H1 (cell line): ENCODE data around the gene ADAM23. TPM values are rescaled to one million over a fixed set of nuclear protein-coding genes. Genes with fewer than 3 reads are reported as not detected.

Experiments used
- CHD1 ChIP-seq: IDR thresholded peaks from 2 replicates; pipeline ENCODE4 v1.6.1; 2012; ENCODE audit warnings: low read depth, low read length, improper control_type of control experiment
- POLR2AphosphoS5 ChIP-seq: IDR thresholded peaks from 2 replicates; pipeline ENCODE4 v1.6.1; 2011; ENCODE audit warnings: low read depth, low read length
- YY1 ChIP-seq: IDR thresholded peaks from 2 replicates; pipeline ENCODE4 v1.6.1; 2011; ENCODE audit warnings: low read depth, mild to moderate bottlenecking, low read length
- polyA plus RNA-seq, 7 experiments: library from polyadenylated mRNA; depleted of rRNA in 3 of 7; stranded (reverse) in 5 of 7; unstranded in 2 of 7; fragments of >200 nt in 5 of 7; fragments of 200-250 nt in 2 of 7; gene quantifications; 1 replicate in 5 of 7; 2 replicates in 1 of 7; 4 replicates in 1 of 7; pipeline versions ENCODE4 v1.2.1 to v1.2.3, GENCODE V29; 2011 to 2013; ENCODE audit warnings: missing spikeins in 2 of 7, mixed read lengths in 2 of 7
- total RNA-seq: library from RNA; stranded (reverse); fragmentation: NEBNext Ultra II Directional; extraction: Animal tissue kit (Norgen Biotek cat#: 25700); gene quantifications from 2 replicates; pipeline ENCODE4 v1.2.1, GENCODE V29; 2021

The ADAM23 gene
- total and polyA plus RNA-seq, 2 of the 8 experiments (the other 6 are each of a cell fraction or from before 2014, with no cell fraction given), result 9.9 to 20.8 TPM

DNA sequence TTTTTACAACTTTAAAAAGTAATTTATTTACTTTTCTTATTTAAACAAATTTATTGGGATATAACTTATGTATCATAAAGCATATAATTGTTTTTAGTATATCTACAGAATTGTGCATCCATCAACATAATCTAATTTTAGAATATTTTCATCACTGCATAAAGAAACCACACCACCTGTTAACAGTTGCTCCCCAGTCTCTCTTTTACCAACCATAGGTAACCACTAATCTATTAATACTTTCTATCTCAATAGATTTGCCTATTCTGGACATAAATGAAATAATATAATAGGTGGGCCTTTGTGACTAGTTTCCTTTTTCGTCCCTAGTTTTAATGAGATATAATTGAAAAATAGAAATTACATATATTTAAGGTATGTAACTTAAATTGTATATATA, 90.6 kb downstream of the ADAM23 start (continued):
- TF ChIP-seq YY1 (no peak), CHD1 (no peak), POLR2AphosphoS5 (no peak)
- TF ChIP-seq, all 59 proteins: peak for 0
